Raji (cell line): Measurements from ENCODE around the gene TMEM38A.

Experiments
- POLR2A ChIP-seq: IDR thresholded peaks from 2 replicates; pipeline ENCODE4 v1.6.1; 2011; ENCODE audit warnings: low read depth, low read length, control low read depth; ENCODE audit not compliant: insufficient read depth

The TMEM38A gene, protein sequence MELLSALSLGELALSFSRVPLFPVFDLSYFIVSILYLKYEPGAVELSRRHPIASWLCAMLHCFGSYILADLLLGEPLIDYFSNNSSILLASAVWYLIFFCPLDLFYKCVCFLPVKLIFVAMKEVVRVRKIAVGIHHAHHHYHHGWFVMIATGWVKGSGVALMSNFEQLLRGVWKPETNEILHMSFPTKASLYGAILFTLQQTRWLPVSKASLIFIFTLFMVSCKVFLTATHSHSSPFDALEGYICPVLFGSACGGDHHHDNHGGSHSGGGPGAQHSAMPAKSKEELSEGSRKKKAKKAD

DNA sequence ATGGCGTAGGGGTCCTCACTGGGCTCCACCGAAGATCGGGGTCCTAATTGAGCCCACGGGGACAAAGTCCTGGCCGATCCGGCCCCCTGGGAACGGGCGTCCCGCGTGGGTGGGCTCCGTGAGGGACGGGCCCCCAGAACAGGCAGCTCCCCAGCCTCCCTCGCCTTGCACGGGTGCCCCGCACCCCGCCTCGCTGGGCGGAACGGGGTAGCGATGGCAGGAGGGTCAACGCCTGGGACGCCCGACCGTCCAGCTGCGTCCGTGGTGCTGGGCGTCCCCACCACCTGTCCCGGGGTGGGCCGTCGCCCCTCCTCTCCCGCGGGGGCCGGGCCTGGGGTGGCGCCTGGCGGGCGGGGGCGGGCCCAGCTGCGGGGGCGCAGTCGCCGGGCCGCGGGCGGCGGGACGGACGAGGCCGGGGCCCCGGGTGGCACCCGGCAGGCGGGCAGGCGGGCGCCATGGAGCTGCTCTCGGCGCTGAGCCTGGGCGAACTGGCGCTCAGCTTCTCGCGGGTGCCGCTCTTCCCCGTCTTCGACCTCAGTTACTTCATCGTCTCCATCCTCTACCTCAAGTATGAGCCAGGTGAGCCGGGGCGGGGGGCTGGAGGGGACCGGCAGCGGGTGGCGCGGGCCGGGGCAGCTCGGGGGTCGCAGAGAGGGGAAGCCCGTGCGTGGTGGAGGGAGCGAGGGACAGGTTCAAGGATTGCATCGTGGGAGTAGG, at the start of gene TMEM38A:
Gene TMEM38A (plus strand): TSS at position 377 of the 717 bp plus-strand sequence. CDS start 79 bp downstream, at position 456.
- peak; percentile 75 for TF ChIP-seq POLR2A

DNA sequence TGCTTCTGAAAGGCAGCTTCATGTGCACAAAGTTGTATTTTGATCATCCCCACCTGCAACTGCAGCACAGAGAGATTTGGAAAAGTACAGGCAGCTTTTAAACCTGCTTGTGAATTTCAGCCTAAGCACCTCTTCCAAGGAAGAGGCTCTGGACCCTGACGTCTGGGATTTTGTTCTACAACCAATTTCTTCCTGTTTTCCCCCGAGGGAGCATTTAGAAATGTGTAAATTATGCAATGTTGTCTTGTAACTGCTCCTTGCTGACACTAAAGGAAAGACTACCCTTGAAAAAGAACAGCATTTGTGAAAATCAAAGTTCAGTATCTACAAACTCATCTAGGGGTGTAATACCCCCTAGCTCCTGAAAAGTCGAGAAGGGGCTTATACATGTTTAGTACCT, 48.3 kb upstream of the TMEM38A start:
- TF ChIP-seq POLR2A, result no peak

DNA sequence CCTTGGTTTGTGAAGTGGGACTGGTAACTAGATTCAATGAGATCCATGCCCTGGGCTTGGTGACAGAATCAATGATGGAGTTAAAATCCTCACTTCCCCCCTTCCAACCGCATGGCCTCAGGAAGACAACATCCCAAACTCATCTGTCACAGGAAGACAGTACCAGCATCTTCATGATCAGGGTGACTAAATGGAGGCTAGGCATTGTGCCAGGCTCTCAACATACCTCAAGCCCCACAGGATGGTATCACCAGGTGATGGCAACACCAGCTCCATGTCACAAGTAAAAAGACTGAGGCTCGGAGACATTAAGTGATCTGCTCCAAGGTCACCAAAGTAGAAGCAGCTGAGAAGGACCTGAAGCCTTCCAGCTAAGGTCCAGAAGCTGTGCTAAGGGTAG, 47.1 kb upstream of the TMEM38A start:
- TF ChIP-seq POLR2A, result no peak

DNA sequence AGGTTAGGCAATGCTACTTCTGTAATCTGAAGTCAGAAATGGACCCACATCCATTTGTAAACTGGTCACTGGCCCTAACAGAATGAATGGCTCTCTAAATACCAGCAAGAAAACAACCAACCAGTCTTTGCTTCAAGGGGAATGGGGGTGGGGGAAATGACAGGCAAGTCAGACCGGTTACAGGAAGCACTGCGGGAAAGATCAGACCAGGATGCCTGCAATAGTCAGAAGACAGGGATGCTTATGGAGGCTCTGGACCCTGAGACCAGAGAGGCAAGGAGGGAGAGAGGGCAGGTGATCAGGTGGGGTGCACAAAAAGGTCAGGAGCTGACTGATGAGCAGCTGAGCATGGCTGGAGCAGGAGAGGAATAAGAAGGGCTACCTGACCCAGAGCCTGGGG, 46.0 kb upstream of the TMEM38A start:
- no peak for TF ChIP-seq POLR2A

DNA sequence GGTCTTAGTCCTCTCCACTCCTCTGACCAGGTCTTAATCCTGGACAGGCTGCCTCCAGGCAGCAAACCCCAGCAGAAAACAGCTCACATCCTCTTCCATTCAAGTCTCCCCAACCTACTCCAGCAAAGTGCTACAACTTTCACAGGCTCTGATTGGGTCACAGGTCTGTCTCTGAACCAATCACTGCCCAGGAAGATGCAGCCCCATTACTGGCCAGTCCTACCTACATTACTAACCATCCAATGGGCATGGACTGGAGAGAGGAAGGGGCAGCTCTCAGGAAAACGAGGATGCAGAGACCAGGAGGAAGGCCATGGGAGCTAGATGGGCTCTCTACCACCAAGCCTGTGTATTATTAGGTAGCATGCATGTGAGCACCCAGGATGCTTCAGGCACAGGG, 45.1 kb upstream of the TMEM38A start:
- TF ChIP-seq POLR2A, result no peak

DNA sequence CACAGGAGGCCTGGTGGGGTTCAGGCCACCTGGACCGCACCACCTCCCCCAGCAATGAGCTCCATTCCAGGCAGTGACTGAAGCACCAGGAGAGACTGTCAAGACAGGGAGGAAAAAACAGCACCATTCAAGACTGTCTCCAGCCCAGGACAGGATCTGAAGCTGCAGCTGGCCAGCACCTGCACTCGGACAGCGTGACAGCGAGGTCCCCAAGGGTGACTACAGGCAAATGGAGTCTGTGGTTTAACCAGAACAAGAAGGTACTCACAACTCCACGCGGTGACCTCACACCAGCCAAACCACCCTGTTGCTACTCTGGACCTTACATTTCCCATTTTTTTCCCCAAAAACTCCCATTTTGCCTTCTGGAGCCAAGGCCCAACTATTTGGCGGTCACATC, 42.7 kb upstream of the TMEM38A start:
- TF ChIP-seq POLR2A, result no peak

DNA sequence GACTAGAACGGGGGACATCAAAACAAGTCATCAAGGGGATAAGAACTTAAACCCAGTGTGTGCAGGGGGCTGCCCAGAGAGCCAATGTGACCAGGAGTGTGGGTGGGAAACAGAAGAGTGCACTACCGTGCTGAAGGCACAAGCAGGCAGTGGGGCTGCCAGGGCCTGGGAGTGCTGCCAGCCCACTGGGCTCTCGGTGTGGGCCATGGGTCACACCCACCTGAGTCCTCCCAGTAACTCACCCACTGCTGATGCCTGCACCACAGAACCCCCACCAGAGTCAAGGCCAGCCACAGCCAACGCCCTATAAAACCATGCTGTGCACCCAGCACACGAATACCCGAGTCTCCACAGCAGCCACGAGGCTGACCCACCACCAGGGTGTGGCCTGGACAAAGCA, 41.5 kb upstream of the TMEM38A start:
- no peak for TF ChIP-seq POLR2A

DNA sequence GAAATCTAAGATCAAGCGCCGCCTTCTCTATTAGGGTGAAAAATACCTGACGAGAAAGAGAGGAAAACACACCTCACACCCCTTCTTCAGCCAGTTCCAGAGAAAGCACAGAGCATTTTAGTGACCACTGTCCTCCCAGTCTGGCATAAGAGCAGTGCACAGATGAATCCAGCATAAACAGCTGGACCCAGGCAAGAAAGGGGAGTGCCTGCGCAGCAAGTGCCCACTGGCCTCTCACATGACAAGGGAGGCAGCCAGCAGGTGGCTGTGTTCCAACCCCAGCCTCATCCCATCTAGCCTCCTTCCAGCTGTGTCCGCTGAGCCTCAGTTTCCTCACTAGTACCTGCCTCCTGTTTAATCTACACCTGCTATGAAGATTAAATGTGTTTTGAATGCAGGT, 40.9 kb upstream of the TMEM38A start:
- TF ChIP-seq POLR2A, result no peak

DNA sequence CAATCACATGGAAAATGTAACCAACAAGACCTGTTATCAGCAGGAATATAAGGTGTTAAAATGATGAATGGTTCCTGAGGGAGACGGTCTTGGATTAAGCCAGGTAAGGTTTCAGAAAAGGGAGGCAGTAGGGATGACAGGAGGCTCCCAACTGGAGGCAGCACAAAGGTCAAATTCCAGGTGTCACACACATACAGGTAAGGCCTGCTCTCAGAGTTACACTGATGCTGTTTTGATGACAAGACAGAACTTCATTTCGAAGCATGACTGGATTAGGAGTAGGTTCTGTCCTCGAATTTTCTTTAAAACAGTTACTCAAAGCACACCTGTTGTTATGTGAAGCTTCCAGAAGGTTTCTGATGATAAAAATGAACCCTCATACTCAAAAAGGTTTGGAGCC, 40.4 kb upstream of the TMEM38A start:
- TF ChIP-seq POLR2A, result no peak

DNA sequence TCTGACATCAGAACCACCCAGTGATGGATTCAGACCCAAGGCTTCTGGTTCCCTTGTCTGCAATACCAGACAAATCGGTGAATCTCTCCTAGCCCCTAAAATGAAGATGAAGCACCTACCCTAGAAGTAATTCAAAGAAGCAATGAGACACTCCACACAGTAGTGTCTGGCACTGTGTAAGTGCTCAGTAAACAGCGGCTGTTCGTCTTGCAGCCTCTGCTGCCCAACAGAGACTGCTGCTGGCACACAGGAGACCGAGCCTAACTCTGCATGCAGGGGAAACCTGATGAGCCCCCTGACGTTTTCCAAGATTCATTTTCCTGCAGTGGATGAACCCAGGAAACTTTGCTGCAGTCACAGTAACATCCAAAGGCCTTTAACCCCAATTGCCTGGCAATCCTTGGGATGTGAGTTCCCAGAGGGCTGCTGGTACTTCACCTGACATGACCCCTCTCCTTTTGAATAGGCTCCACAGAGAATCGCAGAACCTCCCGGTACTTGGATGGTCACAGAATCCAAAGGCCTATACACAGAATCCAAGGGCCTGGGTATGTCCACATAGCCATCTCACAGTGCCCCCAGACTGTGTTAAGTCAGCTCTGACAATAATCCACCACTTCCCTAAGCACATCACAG, 39.7 kb upstream of the TMEM38A start:
- TF ChIP-seq POLR2A, result no peak

DNA sequence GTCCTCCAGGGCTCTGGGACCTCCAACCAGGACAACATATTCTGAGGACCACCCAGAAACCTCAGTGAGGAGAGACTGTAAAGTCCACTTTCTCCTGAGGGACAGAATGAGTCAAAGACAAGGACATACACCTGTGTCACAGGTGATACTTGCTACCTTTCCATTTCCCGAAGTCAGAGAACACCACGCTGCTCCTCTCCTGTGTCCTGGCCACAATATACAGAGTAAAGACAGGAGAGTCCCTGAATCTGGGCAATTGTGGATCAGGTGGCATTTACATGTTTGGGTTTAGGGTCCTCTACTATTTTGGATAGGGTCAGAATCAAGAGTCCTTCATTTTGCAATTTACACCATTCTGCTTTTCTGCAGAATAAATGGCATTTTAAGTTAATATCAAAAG, 37.9 kb upstream of the TMEM38A start:
- no peak for TF ChIP-seq POLR2A

DNA sequence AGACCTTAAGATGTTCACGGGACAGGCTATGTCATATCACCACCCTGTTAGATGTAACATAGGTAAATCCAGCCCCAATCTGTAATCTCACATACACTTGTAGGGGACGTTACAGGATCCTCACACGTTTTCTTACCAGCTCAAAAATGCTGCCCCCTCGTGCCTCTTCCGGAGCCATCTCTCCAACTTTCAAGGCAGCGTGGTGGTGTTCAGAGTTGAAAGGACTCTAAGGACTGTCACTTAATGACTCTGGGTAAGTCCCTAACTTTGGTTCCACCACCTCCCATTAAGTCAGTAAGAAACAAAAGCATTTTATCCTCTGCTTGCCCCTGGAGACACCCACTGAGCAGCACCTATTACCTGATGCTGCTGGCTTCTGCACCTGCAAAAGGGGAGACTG, 37.4 kb upstream of the TMEM38A start:
- TF ChIP-seq POLR2A, result no peak

DNA sequence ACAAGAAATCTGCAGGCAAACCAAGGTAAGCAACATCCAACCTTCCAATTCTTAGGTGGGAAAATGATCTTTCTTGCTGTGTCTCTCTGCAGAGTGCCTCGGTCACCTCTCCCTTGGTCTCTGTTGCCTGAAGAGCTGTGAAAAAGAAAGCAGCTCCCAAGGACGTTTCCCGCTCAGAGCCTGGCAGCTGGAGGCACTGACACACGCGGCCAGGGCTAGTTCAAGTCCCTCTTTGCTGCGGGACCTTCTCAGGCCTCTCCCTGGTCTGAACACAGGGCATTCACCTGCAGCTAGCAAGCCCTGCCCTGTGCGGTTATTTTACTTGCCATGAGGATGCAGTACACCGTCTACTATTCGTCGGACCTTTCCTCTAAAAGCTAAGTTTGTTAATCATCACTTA, 36.7 kb upstream of the TMEM38A start:
- no peak for TF ChIP-seq POLR2A

DNA sequence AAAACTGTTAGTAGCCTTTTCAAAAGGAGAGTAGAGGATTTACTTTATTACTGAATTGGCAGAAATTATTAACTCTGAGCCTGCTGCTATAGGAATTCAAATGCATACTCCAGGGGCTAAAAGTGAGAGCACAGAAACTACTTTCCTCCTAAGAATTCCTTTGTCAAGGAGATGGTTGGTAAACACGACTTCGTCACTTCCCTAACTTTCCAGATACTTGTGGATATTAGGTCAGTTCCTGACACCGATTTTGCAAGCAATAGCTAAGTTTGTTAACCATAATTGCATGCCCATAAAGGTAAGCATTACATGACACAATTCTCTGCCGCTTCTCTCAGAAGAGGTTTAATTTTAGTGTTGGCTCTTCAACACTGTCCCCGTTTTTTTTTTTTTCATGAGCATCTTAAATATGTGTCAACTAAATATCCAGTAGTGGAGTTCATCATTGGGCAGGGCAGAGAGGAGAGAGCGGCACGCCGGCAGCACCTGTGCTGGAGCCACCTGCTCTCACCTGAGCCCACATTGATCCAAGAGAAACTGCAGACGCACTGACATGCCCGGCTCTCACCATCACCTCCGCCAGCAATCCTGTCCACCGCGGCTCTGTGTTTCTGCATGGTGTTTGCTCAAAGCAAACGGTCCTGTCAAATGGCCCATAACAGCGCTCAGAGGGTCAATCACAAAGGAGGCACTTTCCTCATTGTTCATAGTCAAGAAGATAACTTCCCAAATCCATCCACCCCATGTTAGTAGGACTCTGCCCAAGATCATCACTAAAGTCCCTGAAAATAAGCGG, 35.6 kb upstream of the TMEM38A start:
- TF ChIP-seq POLR2A, result no peak

DNA sequence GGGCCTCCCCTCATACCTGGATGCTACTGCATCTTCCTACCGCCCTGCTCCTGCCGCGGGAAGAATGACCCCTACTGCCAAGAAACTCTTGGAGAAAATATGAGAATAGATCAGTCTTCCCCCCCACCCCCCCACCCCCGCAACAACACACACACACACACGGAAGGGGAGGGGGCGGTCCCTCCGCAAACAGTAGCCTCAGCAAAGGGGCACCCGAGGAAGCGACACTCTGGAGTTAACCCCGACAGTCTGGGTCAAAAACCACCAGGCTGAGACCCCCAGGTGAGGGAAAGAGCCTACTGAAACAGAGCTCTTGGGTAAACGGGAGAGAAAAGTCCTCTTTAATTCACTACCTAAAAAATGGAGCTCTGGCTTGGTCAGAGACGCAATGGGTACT, 34.1 kb upstream of the TMEM38A start:
- TF ChIP-seq POLR2A, result no peak
